ENCODE measurements around the gene IL2RA.
"Not testable (repeated sequence)": the region's sequence is repeated elsewhere in the genome, so short reads cannot be mapped to it uniquely, and the experiment has no call there.

The IL2RA gene

DNA sequence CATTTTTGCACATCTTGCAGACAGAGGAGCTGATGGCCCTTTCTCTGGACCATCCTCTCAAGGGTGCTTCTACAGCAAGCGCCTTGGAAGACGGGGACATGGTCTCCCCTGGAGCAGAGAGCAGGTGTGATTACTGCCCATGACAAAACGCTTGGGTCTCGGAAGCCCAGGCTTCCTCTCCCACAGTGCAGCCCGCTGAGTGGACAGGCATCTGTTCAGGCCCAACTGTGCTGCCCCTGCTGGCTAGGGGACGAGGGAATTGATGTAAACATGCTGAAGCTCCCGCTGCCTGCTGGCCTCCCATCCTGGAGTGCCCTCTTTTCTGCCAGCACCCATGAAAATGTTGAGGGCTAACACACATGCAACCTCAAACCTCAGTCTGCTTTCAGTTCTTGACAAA is 99.1 kb downstream of the IL2RA start:
- Histone ChIP-seq H3K4me3 (ENCODE audit: low read depth in 1 of 2, low read length in 2 of 2) (no peak overlapping the region), H3K4me1 (ENCODE audit: control insufficient read depth in 1 of 2, insufficient read depth in 2 of 2, low read length in 2 of 2) (peaks cover 7 to 11% of the 10 kb centered on the region in 2 donors), H3K27me3 (ENCODE audit: control insufficient read depth in 1 of 2, insufficient read depth in 2 of 2, low read length in 2 of 2) (no peaks in the 10 kb centered on the region), H3K36me3 (ENCODE audit: control insufficient read depth in 1 of 2, insufficient read depth in 2 of 2, low read length in 2 of 2) (peaks cover 26 to 52% of the 10 kb centered on the region in 2 donors), H3K27ac (ENCODE audit: low read depth, low read length) (no peak overlapping the region), H3K9ac (ENCODE audit: low read depth in 1 of 2, low read length in 2 of 2) (no peak overlapping the region), H3K9me3 (ENCODE audit: control insufficient read depth in 1 of 2, low read length in 2 of 2) (no peaks in the 10 kb centered on the region)

DNA sequence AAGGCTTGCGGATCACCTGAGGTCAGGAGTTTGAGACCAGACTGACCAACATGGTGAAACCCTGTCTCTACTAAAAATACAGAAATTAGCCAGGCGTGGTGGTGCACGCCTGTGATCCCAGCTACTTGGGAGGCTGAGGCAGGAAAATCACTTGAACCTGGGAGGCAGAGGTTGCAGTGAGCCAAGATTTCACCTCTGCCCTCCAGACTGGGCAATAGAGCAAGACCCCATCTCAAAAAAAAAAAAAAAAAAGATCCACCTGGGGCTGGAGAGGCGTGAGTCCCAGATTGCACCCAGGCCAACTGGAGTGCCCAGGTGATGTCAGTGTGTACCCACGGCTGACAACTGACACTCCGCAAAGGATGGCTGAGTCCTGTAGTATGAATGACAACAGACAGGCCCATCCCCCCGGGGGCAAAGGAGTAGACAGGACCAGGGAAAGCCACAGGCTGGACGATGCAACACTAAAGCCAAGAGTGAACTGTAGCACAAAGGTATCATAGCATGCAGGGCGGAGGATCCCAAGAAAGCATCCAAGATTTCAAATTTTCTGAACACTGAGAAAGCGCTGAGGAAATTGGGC is 99.7 kb downstream of the IL2RA start:
- not testable (repeated sequence) for H3K27ac ChIP-seq (ENCODE audit: low read depth, low read length); H3K27me3 ChIP-seq (ENCODE audit: control insufficient read depth in 1 of 2, insufficient read depth in 2 of 2, low read length in 2 of 2); H3K4me3 ChIP-seq (ENCODE audit: low read depth in 1 of 2, low read length in 2 of 2); H3K9me3 ChIP-seq (ENCODE audit: control insufficient read depth in 1 of 2, low read length in 2 of 2); H3K9ac ChIP-seq (ENCODE audit: low read depth in 1 of 2, low read length in 2 of 2)
- Histone ChIP-seq H3K36me3 (ENCODE audit: control insufficient read depth in 1 of 2, insufficient read depth in 2 of 2, low read length in 2 of 2) (peaks cover 26 to 51% of the 10 kb centered on the region in 2 donors), H3K4me1 (ENCODE audit: control insufficient read depth in 1 of 2, insufficient read depth in 2 of 2, low read length in 2 of 2) (peaks cover 7 to 11% of the 10 kb centered on the region in 2 donors)

DNA sequence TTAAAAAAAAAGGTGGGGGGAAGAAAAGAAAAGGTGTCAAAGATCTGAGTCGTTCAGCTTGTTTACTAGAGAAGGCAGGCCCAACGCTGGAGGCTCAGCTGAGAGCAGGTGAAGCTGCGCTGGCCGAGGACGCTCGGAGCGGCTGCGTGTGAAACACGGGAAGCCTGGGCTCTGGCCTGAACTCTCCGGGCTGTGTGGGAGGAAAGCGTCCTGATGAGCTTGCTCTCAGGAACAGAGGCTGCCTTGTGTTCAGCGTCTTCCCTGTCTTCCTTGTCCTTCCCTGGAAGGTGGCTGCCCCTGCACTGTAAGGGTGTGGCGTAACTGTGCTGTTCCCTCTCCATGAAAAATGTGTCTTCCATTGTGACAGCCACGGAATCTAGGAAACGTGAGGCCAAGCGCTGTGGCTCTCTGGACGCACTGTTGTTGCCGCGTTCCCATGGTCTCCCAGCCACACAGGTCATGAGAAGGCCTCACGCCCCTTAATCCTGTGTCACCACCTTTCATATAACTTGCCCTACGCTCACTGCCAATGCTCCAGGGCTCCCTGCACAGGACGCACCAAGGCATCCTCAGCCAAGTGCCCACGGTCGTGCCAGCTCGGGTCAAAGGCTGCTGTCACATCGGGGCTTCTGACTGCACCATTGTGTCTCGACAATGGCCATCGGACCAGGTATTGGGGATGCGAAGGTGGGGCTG is 100.6 kb downstream of the IL2RA start:
- Histone ChIP-seq H3K27me3 (ENCODE audit: control insufficient read depth in 1 of 2, insufficient read depth in 2 of 2, low read length in 2 of 2) (no peaks in the 10 kb centered on the region), H3K36me3 (ENCODE audit: control insufficient read depth in 1 of 2, insufficient read depth in 2 of 2, low read length in 2 of 2) (peaks cover 27 to 50% of the 10 kb centered on the region in 2 donors), H3K4me1 (ENCODE audit: control insufficient read depth in 1 of 2, insufficient read depth in 2 of 2, low read length in 2 of 2) (peaks cover 7 to 11% of the 10 kb centered on the region in 2 donors)

DNA sequence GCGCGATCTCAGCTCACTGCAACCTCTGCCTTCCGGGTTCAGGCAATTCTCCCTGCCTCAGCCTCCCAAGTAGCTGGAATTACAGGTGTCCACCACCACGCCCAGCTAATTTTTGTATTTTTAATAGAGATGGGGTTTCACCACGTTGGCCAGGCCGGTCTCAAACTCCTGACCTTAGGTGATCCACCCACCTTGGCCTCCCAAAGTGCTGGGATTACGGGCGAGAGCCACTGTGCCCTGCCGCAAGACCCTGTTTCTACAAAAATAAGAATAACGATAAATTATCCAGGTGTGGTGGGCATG is 101.2 kb downstream of the IL2RA start:
- H3K4me3 ChIP-seq (ENCODE audit: low read depth in 1 of 2, low read length in 2 of 2); H3K9ac ChIP-seq (ENCODE audit: low read depth in 1 of 2, low read length in 2 of 2); H3K27ac ChIP-seq (ENCODE audit: low read depth, low read length); H3K9me3 ChIP-seq (ENCODE audit: control insufficient read depth in 1 of 2, low read length in 2 of 2); H3K27me3 ChIP-seq (ENCODE audit: control insufficient read depth in 1 of 2, insufficient read depth in 2 of 2, low read length in 2 of 2): not testable (repeated sequence)
- H3K36me3 ChIP-seq (ENCODE audit: control insufficient read depth in 1 of 2, insufficient read depth in 2 of 2, low read length in 2 of 2), result peaks cover 26 to 52% of the 10 kb centered on the region in 2 donors
- H3K4me1 ChIP-seq (ENCODE audit: control insufficient read depth in 1 of 2, insufficient read depth in 2 of 2, low read length in 2 of 2), result peaks cover 7 to 11% of the 10 kb centered on the region in 2 donors

More for the DNA sequence above, 100.6 kb downstream of the IL2RA start:
- no peak overlapping the region for H3K9ac ChIP-seq (ENCODE audit: low read depth in 1 of 2, low read length in 2 of 2)
- H3K4me3 ChIP-seq (ENCODE audit: low read depth in 1 of 2, low read length in 2 of 2), result no peak overlapping the region
- H3K27ac ChIP-seq (ENCODE audit: low read depth, low read length), result no peak overlapping the region
- no peaks in the 10 kb centered on the region for H3K9me3 ChIP-seq (ENCODE audit: control insufficient read depth in 1 of 2, low read length in 2 of 2)
